Psoas muscle (tissue), 8 donors: ENCODE data around the gene REX1BD. TPM values are rescaled to one million over a fixed set of nuclear protein-coding genes. Genes with fewer than 3 reads are reported as not detected.
A peak's percentile ranks its signal among the peaks of the same experiment; 100 is the strongest.

Experiments used
- ATAC-seq, 4 donors: fragments of 200-7000 bp; cut with Tn5 transposase; one replicate each; pipeline ENCODE4 v1.9.1; 2020; ENCODE audit warnings: moderate library complexity in 3 of 4, mild to moderate bottlenecking in 2 of 4
- DNase-seq, 2 donors: peaks; one replicate each; pipeline ENCODE4 v3.0.0-alpha.2; 2020
- H3K27ac ChIP-seq: fragments of 200-600 bp; one replicate; pipeline ENCODE4 v1.8.0; 2022
- H3K27me3 ChIP-seq, 3 donors: fragments of 200-600 bp in 1 of 3; one replicate each; pipeline versions ENCODE4 v1.6.1 to v1.8.0; 2013 to 2022; ENCODE audit warnings: low read length in 2 of 3, mild to moderate bottlenecking in 2 of 3, moderate library complexity in 1 of 3; ENCODE audit not compliant: insufficient read depth in 3 of 3
- H3K36me3 ChIP-seq, 2 donors: fragments of 200-600 bp in 1 of 2; one replicate each; pipeline versions ENCODE4 v1.6.1 to v1.8.0; 2013 to 2022; ENCODE audit warnings: low read depth in 1 of 2, mild to moderate bottlenecking in 1 of 2, moderate library complexity in 1 of 2; ENCODE audit not compliant: insufficient read depth in 1 of 2
- H3K4me1 ChIP-seq: fragments of 200-600 bp; one replicate; pipeline ENCODE4 v1.8.0; 2022
- H3K4me3 ChIP-seq: fragments of 200-600 bp; one replicate; pipeline ENCODE4 v1.8.0; 2022; ENCODE audit warnings: mild to moderate bottlenecking
- H3K9me3 ChIP-seq: fragments of 200-600 bp; one replicate; pipeline ENCODE4 v1.8.0; 2022
- CTCF ChIP-seq: fragments of 200-600 bp; IDR thresholded peaks from one replicate; pipeline ENCODE4 v1.8.0; 2022; ENCODE audit warnings: antibody characterized with exemption
- WGBS, 3 donors: extraction: QIAGEN DNeasy Blood & Tissue Kit; methylation state at CpG; one replicate each; pipeline versions ENCODE4 v1.1.6 to v1.1.7; 2013; 5-methylcytosine and 5-hydroxymethylcytosine counted together
- intact Hi-C, 2 donors: fragments of 100-400 bp; cut with DNase I; formaldehyde crosslinking; loops; one replicate each; pipeline versions ENCODE4 v1.11.0 to v1.14.2; 2022
- polyA plus RNA-seq, 3 donors: library from polyadenylated mRNA; stranded (reverse); fragments of 200-250 nt; gene quantifications; one replicate each; pipeline ENCODE4 v1.2.3, GENCODE V29; 2013
- total RNA-seq, 4 donors: library from RNA; stranded (reverse); fragmentation: NEBNext Ultra II Directional in 2 of 4; extraction: Animal tissue kit (Norgen Biotek cat#: 25700) in 2 of 4; gene quantifications; one replicate each; pipeline versions ENCODE4 v1.2.1 to v1.2.4, GENCODE V29; 2021 to 2023
- donor health status: healthy with polysubstance abuse.
- donor health status: DM: no; HTN: no; CAD: no; lungs with moderate emphysema.
- donor health status: Bipolar disorder and iron deficiency.
- donor health status: healthy.
- donor health status: DM: yes; HTN: yes; CAD: no.
- donor health status: DM: no; HTN: no; CAD: no.
- donor health status: DM: no; HTN: no; CAD: no.
- donor health status: DM: yes; HTN: yes; CAD: no.

REX1BD gene
- total and polyA plus RNA-seq, 7 donors: 52.1 to 105 (median 85.0) TPM

GRCh38 chr19:18594096-18594823 lies 5.7 kb downstream of the REX1BD start:
- peaks cover 18% of the 10 kb centered on the region for H3K4me1 ChIP-seq
- peak; percentile 84 for TF ChIP-seq CTCF
- H3K27me3 ChIP-seq: peaks cover 0 to 6% (median 0%) of the 10 kb centered on the region in 3 donors
- intact Hi-C loops: loop anchor here (2.0 to 5.0 kb wide), 3 partner anchors 79 to 253 kb away; no protein-coding TSS in a partner anchor
- H3K9me3 ChIP-seq: no peaks in the 10 kb centered on the region
- peaks cover 4 to 16% of the 10 kb centered on the region in 2 donors for H3K36me3 ChIP-seq
- H3K27ac ChIP-seq: no peak overlapping the region
- 0 to 2% (median 1%) methylated on average over 34 to 54 of the region's 54 CpGs for WGBS, 3 donors
- peak overlapping the region; percentile 55 for H3K4me3 ChIP-seq
- ATAC-seq (peak; percentile 67 to 72 (median 69)), DNase-seq (peak; percentile 78 to 87)

GRCh38 chr19:18594824-18595373 lies 6.3 kb downstream of the REX1BD start:
- intact Hi-C loops: loop anchor here (2.0 to 5.0 kb wide), 3 partner anchors 78 to 252 kb away; no protein-coding TSS in a partner anchor
- H3K27me3 ChIP-seq: peaks cover 0 to 8% (median 4%) of the 10 kb centered on the region in 3 donors
- no peak for TF ChIP-seq CTCF
- H3K4me1 ChIP-seq: peaks cover 13% of the 10 kb centered on the region
- peak overlapping the region; percentile 55 for H3K4me3 ChIP-seq
- no peak overlapping the region for H3K27ac ChIP-seq
- WGBS, 3 donors: 8 to 11% (median 9%) methylated on average over 21 to 26 of the region's 26 CpGs
- ATAC-seq: peak in 1 of 4 donors; percentile 14
- peaks cover 4 to 16% of the 10 kb centered on the region in 2 donors for H3K36me3 ChIP-seq
- H3K9me3 ChIP-seq: no peaks in the 10 kb centered on the region
- DNase-seq: peak in 1 of 2 donors; percentile 73

- Histone ChIP-seq H3K9me3 (no peaks in the 10 kb centered on the region), H3K4me1 (peaks cover 13% of the 10 kb centered on the region), H3K4me3 (no peak overlapping the region), H3K27ac (no peak overlapping the region), H3K27me3 (peaks cover 0 to 12% (median 4%) of the 10 kb centered on the region in 3 donors), H3K36me3 (peaks cover 4 to 16% of the 10 kb centered on the region in 2 donors)
- no peak for TF ChIP-seq CTCF
- ATAC-seq: no peak
- intact Hi-C loops: loop anchor here (2.0 kb wide), 2 partner anchors 77 to 251 kb away; no protein-coding TSS in a partner anchor
- 66 to 76% (median 73%) methylated on average over 6 of the region's 6 CpGs for WGBS, 3 donors
- DNase-seq: no peak
Observed at GRCh38 chr19:18595475-18595874, 6.9 kb downstream of the REX1BD start.

GRCh38 chr19:18596752-18597157 lies 8.2 kb downstream of the REX1BD start:
- H3K9me3 ChIP-seq: no peaks in the 10 kb centered on the region
- WGBS, 3 donors: 18 to 33% (median 30%) methylated on average over 20 to 21 of the region's 21 CpGs
- H3K36me3 ChIP-seq: peaks cover 0 to 5% of the 10 kb centered on the region in 2 donors
- DNase-seq (peak in 1 of 2 donors; percentile 75), ATAC-seq (peak in 3 of 4 donors; percentile 29 to 42 (median 31))
- H3K27ac ChIP-seq: no peak overlapping the region
- H3K4me1 ChIP-seq: peaks cover 13% of the 10 kb centered on the region
- intact Hi-C loops: no loop called here
- no peak overlapping the region for H3K4me3 ChIP-seq
- peaks cover 0 to 12% (median 4%) of the 10 kb centered on the region in 3 donors for H3K27me3 ChIP-seq
- no peak for TF ChIP-seq CTCF
